Upper lobe of right lung (tissue), 1 donor: ENCODE data around the gene TGFBRAP1. TPM values are rescaled to one million over a fixed set of nuclear protein-coding genes. Genes with fewer than 3 reads are reported as not detected.
A peak's percentile ranks its signal among the peaks of the same experiment; 100 is the strongest.

Experiments
- ATAC-seq: fragments of 200-7000 bp; cut with Tn5 transposase; one replicate; pipeline ENCODE4 v1.9.1; 2020; ENCODE audit warnings: mild to moderate bottlenecking, moderate library complexity
- DNase-seq: peaks from one replicate; pipeline ENCODE4 v3.0.0-alpha.2; 2020
- H3K27ac ChIP-seq: fragments of 200-600 bp; one replicate; pipeline ENCODE4 v1.8.0; 2022
- H3K27me3 ChIP-seq: fragments of 200-600 bp; one replicate; pipeline ENCODE4 v1.8.0; 2022; ENCODE audit warnings: mild to moderate bottlenecking
- H3K36me3 ChIP-seq: fragments of 200-600 bp; one replicate; pipeline ENCODE4 v1.8.0; 2022
- H3K4me1 ChIP-seq: fragments of 200-600 bp; one replicate; pipeline ENCODE4 v1.8.0; 2022
- H3K4me3 ChIP-seq: fragments of 200-600 bp; one replicate; pipeline ENCODE4 v1.8.0; 2022; ENCODE audit warnings: mild to moderate bottlenecking
- H3K9me3 ChIP-seq: fragments of 200-600 bp; one replicate; pipeline ENCODE4 v1.8.0; 2022
- intact Hi-C: fragments of 100-400 bp; cut with DNase I; formaldehyde crosslinking; loops from one replicate; pipeline ENCODE4 v1.11.0; 2022
- total RNA-seq: library from RNA; stranded (reverse); fragmentation: NEBNext Ultra II Directional; extraction: Animal tissue kit (Norgen Biotek cat#: 25700); gene quantifications from one replicate; pipeline ENCODE4 v1.2.1, GENCODE V29; 2021
- TF ChIP-seq, protein P1 (sequence below): fragments of 200-600 bp; IDR thresholded peaks from one replicate; pipeline ENCODE4 v1.8.0; 2022; ENCODE audit warnings: antibody characterized with exemption
- donor health status: DM: no; HTN: yes; CAD: no; lungs with severe emphysema.

Gene TGFBRAP1
- total RNA-seq, 1 donor from 2014 or later, result 22.9 TPM

DNA sequence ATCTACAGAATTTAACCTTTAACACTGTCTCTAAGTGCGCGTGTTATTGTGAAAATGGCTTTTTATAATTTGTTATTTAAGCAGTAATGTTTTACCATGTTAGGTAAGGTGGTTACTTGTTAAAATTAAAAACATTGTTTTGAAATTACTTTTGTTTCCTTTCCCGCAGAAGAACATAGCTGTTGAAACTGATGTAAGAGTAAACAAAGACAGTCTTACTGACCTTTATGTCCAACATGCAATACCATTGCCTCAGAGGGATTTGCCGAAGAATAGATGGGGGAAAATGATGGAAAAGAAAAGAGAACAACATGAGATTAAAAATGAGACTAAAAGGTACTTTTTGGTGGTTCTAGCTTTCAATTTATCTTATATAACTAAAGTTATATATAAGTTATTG, 9.9 kb upstream of the TGFBRAP1 start:
- intact Hi-C loops, result no loop called here

GRCh38 chr2:105338020-105338385, 8.5 kb upstream of the TGFBRAP1 start:
- Histone ChIP-seq H3K27ac (peak overlapping the region; percentile 96), H3K36me3 (peaks cover 34% of the 10 kb centered on the region), H3K4me1 (peaks cover 14% of the 10 kb centered on the region), H3K9me3 (no peaks in the 10 kb centered on the region), H3K27me3 (no peaks in the 10 kb centered on the region), H3K4me3 (peak overlapping the region; percentile 87)
- ATAC-seq (no peak), DNase-seq (no peak)
- intact Hi-C loops, result no loop called here
- TF ChIP-seq, protein P1, sequence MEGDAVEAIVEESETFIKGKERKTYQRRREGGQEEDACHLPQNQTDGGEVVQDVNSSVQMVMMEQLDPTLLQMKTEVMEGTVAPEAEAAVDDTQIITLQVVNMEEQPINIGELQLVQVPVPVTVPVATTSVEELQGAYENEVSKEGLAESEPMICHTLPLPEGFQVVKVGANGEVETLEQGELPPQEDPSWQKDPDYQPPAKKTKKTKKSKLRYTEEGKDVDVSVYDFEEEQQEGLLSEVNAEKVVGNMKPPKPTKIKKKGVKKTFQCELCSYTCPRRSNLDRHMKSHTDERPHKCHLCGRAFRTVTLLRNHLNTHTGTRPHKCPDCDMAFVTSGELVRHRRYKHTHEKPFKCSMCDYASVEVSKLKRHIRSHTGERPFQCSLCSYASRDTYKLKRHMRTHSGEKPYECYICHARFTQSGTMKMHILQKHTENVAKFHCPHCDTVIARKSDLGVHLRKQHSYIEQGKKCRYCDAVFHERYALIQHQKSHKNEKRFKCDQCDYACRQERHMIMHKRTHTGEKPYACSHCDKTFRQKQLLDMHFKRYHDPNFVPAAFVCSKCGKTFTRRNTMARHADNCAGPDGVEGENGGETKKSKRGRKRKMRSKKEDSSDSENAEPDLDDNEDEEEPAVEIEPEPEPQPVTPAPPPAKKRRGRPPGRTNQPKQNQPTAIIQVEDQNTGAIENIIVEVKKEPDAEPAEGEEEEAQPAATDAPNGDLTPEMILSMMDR, result no peak

More for the DNA sequence above, 9.9 kb upstream of the TGFBRAP1 start:
- Histone ChIP-seq H3K27ac (no peak overlapping the region), H3K4me1 (peaks cover 14% of the 10 kb centered on the region), H3K36me3 (peaks cover 48% of the 10 kb centered on the region), H3K27me3 (no peaks in the 10 kb centered on the region), H3K4me3 (no peak overlapping the region), H3K9me3 (no peaks in the 10 kb centered on the region)
- TF ChIP-seq, protein P1, result no peak
- DNase-seq (no peak), ATAC-seq (no peak)

DNA sequence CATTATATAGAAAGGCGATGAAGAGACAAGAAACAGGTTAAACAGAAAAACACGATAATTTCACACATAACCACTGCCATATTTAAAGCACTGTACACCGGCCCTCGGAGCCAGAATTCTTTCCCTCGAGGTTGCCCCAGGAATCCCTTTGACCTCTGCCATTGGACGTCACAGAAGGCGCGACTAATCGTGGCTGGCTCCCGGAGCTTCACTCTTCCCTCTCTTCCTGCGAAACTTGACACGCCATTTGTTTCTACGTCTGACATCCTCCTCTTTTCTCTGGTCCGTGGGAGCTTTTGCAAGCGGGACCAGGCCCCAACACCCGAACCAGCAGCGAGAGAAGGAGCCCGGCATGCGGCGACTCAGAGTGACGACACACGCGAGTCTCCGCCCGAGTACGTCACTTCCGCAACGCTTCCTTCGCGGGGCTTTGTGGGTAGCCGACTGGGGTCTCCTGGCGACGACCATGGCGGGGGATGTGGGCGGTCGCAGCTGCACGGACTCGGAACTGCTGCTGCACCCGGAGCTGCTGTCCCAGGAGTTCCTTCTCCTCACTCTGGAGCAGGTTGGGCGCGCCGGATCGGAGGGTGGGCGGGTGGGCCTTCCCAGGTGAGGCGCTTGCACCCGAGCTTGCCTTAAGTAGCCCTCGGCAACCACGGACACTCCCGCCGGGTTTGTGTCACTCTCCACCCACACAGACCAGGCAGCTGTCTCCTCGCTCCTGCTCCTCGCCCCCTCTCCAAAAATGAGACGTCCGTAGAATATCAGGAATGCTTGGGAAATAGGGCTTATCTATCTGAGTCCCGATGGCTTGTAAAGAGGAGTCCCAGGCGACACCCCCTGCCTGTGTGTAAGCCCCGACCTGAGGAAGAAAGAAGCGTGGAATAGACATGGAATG, 7.8 kb upstream of the TGFBRAP1 start, which contains the start of gene C2orf49:
Gene C2orf49, plus strand, starts transcription at position 419 of the 898 bp plus-strand sequence. Its CDS starts 48 bp downstream, at position 467.
- DNase-seq (peak; percentile 93), ATAC-seq (peak; percentile 98)
- intact Hi-C loops, result no loop called here
- Histone ChIP-seq H3K36me3 (peaks cover 28% of the 10 kb centered on the region), H3K4me3 (peak within 1 kb of the TSS; percentile 87), H3K4me1 (peaks cover 14% of the 10 kb centered on the region), H3K27me3 (no peaks in the 10 kb centered on the region), H3K27ac (peak within 1 kb of the TSS; percentile 96), H3K9me3 (no peaks in the 10 kb centered on the region)
- TF ChIP-seq, protein P1, result no peak

GRCh38 chr2:105336786-105337121, 7.2 kb upstream of the TGFBRAP1 start:
- DNase-seq, result no peak
- intact Hi-C loops, result no loop called here
- H3K9me3 ChIP-seq, result no peaks in the 10 kb centered on the region
- no peaks in the 10 kb centered on the region for H3K27me3 ChIP-seq
- H3K27ac ChIP-seq, result peak overlapping the region; percentile 96
- peaks cover 22% of the 10 kb centered on the region for H3K36me3 ChIP-seq
- no peak for ATAC-seq
- H3K4me3 ChIP-seq, result peak overlapping the region; percentile 87
- TF ChIP-seq, protein P1, result no peak
- H3K4me1 ChIP-seq, result peaks cover 14% of the 10 kb centered on the region

GRCh38 chr2:105335469-105335868, 5.9 kb upstream of the TGFBRAP1 start:
- ATAC-seq, result no peak

More at GRCh38 chr2:105335469-105335868, 5.9 kb upstream of the TGFBRAP1 start:
- TF ChIP-seq, protein P1, result no peak
- no peak for DNase-seq
- intact Hi-C loops, result no loop called here
- Histone ChIP-seq H3K27ac (no peak overlapping the region), H3K36me3 (peaks cover 9% of the 10 kb centered on the region), H3K4me3 (no peak overlapping the region), H3K27me3 (no peaks in the 10 kb centered on the region), H3K9me3 (no peaks in the 10 kb centered on the region), H3K4me1 (peaks cover 16% of the 10 kb centered on the region)
